Endothelial cell of hepatic sinusoid (primary cell): ENCODE measurements around the gene RHEBL1.

Experiments
- in situ Hi-C: cut with HindIII; loops from 2 replicates; pipeline ENCODE4 v1.10.0; 2017; ENCODE audit warnings: low sequenced_read_pairs

The RHEBL1 gene

GRCh38 chr12:49089821-49090773, 20.3 kb upstream of the RHEBL1 start:
- in situ Hi-C loops, result no loop called here

- in situ Hi-C loops, result no loop called here
Measured at GRCh38 chr12:49088932-49089330, 19.2 kb upstream of the RHEBL1 start.

GRCh38 chr12:49088150-49088931, 18.6 kb upstream of the RHEBL1 start:
- in situ Hi-C loops, result no loop called here

GRCh38 chr12:49086116-49086515, 16.3 kb upstream of the RHEBL1 start:
- in situ Hi-C loops, result no loop called here

GRCh38 chr12:49084438-49084837, 14.7 kb upstream of the RHEBL1 start:
- in situ Hi-C loops, result no loop called here

- in situ Hi-C loops, result no loop called here
Measured at GRCh38 chr12:49079793-49080192, 10.0 kb upstream of the RHEBL1 start.

DNA sequence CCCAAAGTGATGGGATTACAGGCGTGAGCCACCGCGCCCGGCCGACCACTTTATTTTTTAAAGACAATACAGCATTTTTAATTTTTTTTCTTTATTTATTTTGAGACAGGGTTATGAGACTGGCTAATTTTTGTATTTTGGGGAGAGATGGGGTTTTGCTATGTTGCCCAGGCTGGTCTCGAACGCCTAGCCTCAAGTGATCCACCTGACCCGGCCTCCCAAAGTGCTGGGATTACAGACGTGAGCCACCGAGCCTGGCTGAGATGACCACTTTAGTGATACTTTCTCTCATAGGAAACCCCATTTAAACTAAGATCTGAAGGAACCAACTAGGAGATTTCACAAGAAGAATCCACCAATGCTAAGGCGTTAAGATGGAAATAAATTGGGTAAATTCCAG, 1.2 kb upstream of the RHEBL1 start:
- in situ Hi-C loops, result no loop called here

GRCh38 chr12:49068879-49069506, 786 bp downstream of the RHEBL1 start:
- in situ Hi-C loops, result loop anchor here (10.0 kb wide), 3 partner anchors 56 to 276 kb away; partner anchors contain the start of gene DNAJC22

- in situ Hi-C loops, result loop anchor here (10.0 kb wide), 3 partner anchors 59 to 279 kb away; partner anchors contain the start of gene DNAJC22
Measured at GRCh38 chr12:49066120-49066519, 3.7 kb downstream of the RHEBL1 start.

DNA sequence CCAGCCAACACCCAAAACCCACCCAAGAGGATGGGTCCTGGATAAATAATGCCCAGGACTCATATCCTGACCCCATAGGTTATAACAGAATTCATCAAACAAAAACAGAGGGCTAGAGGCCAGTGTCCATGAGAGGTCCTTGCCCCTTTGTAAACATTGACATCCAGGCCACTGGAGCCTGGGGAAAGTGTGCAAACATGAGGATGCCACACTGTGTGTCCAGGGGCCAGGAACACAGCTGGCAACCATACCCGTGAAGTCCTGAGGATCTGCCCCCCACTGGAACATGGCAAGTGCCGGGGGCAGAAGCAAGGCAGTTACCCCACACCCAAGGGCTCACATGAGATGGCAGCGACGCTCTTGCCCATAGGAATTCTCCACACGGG, 5.0 kb downstream of the RHEBL1 start:
- in situ Hi-C loops, result loop anchor here (10.0 kb wide), 3 partner anchors 60 to 280 kb away; partner anchors contain the start of gene DNAJC22

DNA sequence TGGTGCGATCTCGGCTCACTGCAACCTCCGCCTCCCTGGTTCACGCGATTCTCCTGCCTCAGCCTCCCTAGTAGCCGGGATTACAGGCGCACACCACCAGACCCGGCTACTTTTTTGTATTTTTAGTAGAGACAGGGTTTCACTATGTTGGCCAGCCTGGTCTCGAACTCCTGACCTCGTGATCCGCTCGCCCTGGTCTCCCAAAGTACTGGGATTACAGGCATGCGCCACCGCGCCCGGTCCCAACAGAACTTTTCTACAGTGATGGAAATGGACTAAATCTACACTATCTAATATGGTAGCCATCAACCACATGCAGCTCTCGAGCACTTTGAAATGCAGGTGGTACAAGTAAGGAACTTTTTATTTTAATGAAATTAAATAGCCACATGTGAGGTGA, 7.9 kb downstream of the RHEBL1 start:
- in situ Hi-C loops, result loop anchor here (10.0 kb wide), 3 partner anchors 63 to 283 kb away; partner anchors contain the start of gene DNAJC22

DNA sequence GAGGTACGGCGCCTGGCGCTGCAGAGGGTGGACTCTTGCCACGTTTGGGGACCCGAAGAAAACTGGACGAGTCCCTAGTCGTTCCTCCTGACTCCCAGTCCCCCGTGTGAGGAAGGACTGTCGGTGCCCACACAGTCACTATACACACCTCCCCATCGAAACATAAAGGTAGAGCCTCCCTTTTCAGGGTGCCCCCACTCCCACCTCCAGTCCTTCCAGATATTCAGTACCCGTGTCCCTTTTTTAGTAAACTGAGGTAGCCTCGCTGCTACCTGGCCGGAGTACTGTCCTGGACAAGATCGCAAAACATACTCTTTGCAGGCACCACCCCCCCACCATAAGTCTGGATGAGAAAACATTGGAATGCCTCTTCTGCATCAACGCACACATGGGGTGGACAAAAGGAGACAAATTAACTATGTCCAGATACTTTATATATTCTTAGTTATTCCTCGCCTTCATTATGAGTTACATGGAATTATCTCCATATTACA, 8.6 kb downstream of the RHEBL1 start:
- in situ Hi-C loops, result loop anchor here (10.0 kb wide), 3 partner anchors 64 to 284 kb away; partner anchors contain the start of gene DNAJC22

- in situ Hi-C loops, result loop anchor here (10.0 kb wide), 3 partner anchors 64 to 284 kb away; partner anchors contain the start of gene DNAJC22
Measured at GRCh38 chr12:49060237-49061156, 9.3 kb downstream of the RHEBL1 start, which contains the start of gene KMT2D. Gene KMT2D (minus strand): TSS chr12:49060794. CDS start chr12:49055324, 5,470 bp downstream.

- in situ Hi-C loops, result loop anchor here (10.0 kb wide), 3 partner anchors 65 to 285 kb away; partner anchors contain the start of gene DNAJC22
Measured at GRCh38 chr12:49059299-49060171, 10.2 kb downstream of the RHEBL1 start.

DNA sequence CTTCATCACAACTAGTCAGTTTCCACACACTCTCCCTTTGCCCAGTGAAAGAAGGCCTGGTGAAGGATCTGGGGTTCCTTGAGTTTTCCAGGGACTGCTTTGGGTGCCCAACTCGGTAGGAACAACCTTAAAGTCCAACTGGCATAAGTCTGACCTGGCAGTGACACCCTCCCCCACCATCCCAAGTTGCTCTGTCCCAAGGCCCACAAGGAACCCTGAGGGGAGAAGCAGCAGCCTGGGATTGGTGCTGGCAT, 10.8 kb downstream of the RHEBL1 start:
- in situ Hi-C loops, result no loop called here

- in situ Hi-C loops, result no loop called here
Measured at GRCh38 chr12:49058366-49059044, 11.3 kb downstream of the RHEBL1 start.

- in situ Hi-C loops, result no loop called here
Measured at GRCh38 chr12:49057888-49058287, 11.9 kb downstream of the RHEBL1 start.
